Endometrium (tissue), 2 donors: Measurements from ENCODE around the gene PRKN.

Source experiments
- FAIRE-seq: peaks from 2 replicates; lab custom pipeline; 2012; peaks lifted over from hg19 to GRCh38; lab: Jason Lieb, UNC
- donor health status: control.
- donor health status: control.

The PRKN gene

DNA sequence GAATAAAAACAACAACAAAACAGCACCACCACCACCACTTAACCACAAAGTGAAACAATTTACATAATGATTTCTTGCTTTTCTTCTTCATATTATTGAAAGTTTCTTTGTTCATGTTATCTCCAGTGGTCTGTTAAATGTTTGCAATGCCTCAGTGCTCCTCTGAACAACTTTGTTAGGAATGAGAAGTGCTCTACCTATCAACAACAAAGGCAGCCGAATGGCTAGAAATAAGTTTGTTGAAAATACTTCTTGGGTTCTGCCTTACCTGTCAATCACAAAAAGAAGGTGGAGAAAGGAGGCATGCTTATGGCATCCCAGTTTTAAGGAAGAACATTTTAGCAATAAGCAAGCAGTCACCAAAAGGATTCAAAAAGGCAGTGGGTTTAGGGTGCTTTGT is 490.2 kb downstream of the PRKN start:
- FAIRE-seq: no peak

DNA sequence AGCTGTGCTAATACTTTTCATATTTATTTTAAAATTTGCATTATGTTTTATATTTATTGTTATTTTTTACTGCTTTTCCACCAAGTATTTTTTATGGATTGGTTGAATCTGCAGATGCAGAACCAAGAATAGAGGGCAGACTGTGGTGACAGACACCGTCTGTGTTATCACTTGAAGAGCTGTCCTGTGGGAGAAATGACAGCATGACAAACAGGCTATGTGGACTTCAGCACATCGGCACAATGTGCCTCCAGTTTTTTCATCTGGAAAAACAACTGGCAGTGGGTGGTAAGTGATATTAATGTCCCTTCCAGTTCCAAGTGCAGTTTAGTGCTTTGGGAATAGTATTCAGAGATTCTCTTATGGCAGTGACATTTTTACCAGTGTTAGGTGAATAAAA is 492.9 kb downstream of the PRKN start:
- FAIRE-seq: no peak

DNA sequence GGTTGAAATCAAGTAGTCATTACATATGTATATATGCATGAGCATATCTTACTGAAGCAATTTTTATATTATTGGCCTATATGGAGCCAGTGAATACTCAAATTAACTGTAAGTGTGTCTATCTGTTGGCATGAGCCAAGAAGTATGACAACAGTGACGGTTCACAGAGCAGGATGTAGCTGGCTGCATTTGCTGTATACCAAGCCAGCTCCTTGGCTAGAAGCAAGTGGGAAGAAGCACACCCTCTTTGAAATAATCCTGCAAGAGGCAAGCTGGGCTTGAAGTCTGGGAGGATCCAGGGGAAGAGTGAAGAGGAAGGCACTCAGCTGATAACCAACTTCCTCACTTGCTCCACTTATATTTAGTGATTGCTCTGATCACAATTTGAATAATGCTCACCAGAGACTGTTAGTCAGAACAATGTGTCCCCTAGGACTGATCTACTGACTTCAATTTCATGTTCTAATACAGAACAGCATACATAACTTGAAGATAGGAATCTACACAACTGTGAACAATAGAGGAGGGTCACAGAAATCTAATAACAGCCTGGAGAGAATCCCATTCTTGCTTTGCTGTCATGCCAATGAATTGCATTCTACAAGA is 497.3 kb downstream of the PRKN start:
- FAIRE-seq: no peak

DNA sequence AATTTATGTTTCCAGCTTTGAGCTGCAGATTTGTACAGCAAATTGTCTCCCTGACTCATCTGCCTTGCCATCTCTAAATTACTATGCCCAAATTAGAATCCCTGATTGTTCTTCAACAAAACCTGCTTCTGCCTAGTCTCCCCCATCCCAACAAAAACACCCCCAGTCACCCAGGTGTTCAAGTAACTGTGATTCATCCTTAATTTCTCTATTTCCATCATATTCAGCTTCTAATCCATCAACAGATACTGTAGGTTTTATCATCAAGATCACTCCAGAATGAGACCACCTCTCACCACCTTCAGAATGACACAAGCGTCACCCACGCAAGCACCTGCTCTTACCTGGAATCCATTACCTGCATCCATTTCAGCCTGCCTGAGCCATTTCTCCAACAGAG is 498.5 kb downstream of the PRKN start:
- FAIRE-seq: no peak

DNA sequence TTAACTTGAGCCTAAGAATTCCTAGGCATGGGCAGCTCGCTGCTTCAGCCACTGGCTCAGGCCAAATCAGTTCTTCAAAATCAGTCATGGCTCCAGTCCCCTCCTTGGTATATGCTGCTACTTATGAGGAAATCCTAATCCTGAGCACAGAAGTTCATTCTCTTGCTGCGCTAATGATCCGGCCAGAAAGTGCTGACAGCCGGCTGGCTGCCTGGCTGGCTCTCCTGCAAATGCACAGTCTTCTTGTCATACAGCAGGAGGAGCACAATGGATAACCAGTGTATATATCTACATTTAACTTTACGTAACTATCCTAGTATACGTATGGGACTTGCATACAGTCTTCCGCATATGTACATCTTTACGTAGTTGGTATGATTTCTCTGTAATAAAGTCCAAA is 500.8 kb downstream of the PRKN start:
- FAIRE-seq: no peak

DNA sequence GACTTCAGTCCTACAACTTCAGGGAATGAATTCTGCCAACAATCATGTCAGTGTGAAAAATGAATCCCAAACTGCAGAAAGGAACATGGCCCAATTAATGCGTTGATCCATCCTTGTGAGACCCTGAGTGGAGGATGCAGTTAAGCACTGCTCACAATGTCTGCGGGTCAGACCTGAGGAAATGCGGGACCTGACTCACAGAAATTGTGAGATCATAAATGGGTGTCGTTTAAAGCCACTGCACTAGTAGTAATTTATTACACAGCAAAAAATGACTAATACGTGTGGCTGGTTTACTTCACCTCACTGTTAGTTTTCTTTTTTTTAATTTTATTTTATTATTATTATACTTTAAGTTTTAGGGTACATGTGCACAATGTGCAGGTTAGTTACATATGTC is 505.0 kb downstream of the PRKN start:
- FAIRE-seq: no peak

DNA sequence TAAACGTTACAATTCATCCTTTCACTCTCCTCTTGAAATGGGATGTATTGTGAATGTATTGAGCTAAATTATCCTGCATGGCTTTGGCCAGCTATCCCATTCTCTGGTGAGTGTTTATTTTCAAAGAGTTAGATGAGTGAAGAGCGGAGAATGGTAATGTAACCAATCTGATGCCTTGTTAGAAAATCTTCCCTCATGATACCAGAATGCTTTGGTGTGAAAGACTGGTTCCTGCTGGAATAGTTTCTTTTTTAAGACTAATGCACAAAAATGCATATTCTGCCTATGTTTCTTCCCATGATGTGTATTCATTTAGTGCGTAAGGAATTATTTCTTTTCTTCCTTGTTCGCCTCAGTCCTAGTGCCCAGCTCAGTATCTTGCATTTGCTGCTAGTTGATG is 506.7 kb downstream of the PRKN start:
- no peak for FAIRE-seq

GRCh38 chr6:162219266-162219665 is 508.3 kb downstream of the PRKN start:
- FAIRE-seq: no peak

GRCh38 chr6:162217811-162218493 is 509.6 kb downstream of the PRKN start:
- FAIRE-seq: no peak

DNA sequence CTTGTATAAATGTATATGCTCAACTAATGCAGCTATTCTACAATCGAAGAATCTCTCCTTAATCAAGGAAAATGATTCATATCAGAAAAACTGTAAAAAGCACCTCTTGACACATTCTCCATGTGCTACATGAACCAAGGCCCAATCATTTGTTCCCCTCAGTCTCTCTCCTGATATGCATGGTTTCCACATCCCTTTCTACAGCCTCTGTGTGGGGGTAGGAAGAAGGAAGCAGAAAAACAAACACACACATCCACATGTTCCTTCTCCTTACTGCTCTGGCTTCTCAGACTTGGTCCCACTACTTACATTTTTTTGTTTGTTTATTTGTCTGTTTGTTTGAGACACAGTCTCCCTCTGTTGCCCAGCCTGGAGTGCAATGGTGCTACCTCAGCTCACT is 510.5 kb downstream of the PRKN start:
- FAIRE-seq: no peak

DNA sequence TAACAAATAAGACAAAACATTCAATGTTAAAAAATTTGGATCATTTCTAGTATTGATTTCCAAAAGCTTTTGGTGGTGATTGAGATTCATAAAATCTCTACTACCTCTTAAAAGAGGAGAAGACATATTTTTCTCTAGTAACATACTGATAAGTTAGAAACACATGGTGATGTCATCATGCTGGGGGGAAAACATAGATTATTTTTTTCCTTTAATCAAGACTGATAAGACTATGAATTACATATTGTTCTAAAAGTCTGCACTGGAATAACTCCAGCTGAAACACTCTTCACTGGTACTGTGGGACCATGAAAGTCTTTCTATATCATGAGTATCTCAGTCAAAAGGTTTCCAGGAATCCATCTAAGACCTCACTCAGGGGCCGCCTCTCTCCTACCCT is 515.8 kb downstream of the PRKN start:
- no peak for FAIRE-seq

- no peak for FAIRE-seq
Observed at GRCh38 chr6:162211022-162211421, 516.5 kb downstream of the PRKN start.

DNA sequence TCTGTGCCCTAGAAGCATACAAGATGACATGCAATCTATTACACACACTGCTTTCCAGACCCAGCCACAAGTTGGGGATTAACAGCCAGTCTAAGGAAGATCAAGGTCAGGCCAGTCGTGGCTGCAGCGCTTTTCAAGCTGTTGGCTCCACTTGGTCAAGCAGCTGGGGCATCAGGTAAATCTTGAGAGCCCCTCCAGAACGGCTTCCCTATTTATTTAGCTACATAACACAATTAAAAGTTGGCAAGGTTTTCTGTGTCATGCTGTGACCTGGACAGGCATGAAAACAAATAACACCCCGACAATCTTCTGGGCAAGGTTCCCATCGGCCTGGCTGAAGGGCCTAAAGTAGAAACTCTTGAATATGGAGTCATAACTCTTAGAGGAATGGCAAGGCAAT is 524.3 kb downstream of the PRKN start:
- FAIRE-seq: no peak

- FAIRE-seq: no peak
Observed at GRCh38 chr6:162200945-162201690, 526.4 kb downstream of the PRKN start.

DNA sequence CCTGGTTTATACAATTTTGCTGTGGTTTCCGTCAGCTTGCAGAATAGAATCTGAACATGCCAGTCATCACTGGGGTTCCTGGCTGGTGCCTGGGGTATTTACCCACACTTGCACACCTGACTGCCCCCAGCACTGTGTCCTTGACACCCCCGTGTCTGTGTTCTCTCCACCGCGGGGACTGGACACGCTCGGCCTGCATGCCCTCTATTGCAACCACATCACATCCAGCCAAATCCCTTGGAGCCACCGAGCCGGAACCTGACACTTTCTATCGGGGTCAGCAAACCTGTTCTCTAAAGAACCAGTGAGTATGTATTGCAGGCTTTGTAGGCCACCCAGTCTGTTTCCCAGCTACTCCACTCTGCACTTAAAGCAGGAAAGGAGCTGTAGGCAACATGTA is 527.5 kb downstream of the PRKN start:
- FAIRE-seq: no peak

DNA sequence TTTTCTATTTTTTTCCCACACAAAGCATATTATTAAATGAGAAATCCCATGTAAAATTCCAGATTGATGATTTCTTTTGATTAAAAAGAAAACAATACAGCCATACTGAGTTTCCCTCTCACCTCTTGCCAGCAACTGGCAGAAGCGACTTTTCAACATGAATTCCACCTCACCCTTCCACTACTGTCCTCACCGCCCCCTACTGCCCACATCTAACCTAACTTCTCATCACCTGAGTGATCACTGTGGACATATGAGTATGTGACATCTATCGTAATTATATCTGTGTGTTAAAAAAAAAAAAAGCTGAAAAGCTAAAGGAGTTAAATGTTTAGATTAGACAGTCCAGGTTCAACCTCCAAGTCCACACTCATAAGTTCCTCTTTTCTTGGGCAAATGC is 528.6 kb downstream of the PRKN start:
- no peak for FAIRE-seq

DNA sequence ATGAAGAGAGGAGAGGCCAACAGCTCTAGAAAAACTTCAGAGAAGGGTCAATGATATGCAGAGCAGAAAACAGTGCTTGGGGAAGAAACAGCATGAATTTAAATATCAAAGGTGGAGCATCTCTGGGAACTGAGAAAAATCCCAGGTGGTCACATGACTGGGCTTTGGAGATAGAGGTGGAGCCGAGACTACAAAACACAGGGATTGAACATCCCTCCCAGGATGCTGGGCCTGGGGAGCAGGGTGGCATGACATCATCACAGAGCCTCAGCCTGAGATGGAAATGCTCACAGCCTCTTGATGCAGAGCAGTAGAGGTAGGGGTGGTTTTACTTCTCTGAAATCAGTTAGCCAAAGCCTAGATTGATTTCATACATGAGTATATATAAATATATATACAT is 529.5 kb downstream of the PRKN start:
- FAIRE-seq: no peak

GRCh38 chr6:162195441-162195840 is 532.1 kb downstream of the PRKN start:
- FAIRE-seq: no peak

DNA sequence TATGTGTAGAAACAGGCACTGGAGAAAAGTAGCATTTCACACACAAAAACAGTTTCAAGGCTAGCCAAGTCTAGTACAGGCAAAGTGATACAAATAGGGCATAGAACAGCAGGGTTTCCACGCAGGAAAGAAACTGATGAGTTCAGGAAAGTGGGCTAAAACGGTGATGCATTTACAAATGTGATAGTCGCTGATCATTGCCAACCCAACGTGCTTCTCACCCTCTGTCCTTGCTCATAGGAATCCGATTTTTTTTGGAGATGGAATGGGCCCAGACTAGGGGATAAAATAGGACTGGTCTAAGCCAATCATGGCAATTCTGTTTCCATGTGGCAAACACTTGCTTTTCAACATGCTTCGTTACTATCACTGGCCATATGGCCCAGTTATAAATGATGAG is 536.6 kb downstream of the PRKN start:
- no peak for FAIRE-seq

- no peak for FAIRE-seq
Observed at GRCh38 chr6:162187168-162187935, 540.2 kb downstream of the PRKN start.

DNA sequence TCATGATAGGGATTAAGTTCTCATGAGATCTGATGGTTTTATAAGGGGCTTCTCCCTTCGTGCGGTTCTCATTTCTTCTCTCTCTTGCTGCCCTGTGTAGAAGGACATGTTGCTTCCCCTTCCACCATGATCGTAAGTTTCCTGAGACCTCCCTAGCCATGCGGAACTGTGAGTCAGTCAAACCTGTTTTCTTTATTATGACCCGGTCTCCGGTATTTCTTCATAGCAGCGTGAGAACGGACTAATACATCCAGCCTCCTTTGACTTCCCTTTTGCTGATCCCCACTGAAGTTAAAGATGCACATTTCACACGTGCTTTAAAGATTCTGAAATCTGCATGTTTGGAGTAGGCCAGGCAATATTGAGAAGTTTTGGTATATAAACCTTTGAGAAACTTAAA is 543.1 kb downstream of the PRKN start:
- no peak for FAIRE-seq

GRCh38 chr6:162181741-162182401 is 545.7 kb downstream of the PRKN start:
- FAIRE-seq: no peak
